Measurements from ENCODE around the gene CFAP61. TPM values are rescaled to one million over a fixed set of nuclear protein-coding genes. Genes with fewer than 3 reads are reported as not detected.

CFAP61 gene
- total RNA-seq, 1 donor from 2014 or later, result not detected

DNA sequence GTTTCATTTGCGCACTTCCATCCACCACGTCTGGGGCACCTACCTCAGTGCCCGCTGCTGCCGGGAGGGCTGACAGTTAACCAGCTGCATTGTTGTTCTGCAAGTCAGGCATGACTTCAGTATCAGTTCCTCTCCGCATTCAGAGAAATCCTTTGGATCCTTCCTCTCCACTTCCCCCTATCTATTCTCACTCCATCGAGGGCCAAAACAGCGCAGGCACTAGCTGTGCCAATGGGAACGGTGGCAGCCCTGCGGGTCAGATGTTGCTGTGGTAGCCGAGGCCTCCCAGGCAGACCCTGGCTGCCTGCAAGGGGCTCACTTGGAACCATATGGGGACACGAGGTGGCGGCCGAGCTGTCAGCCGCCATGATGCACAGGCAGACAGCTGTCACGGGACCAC lies 251.4 kb downstream of the CFAP61 start:
- no peaks in the 10 kb centered on the region for H3K4me1 Mint-ChIP-seq (ENCODE audit: low read depth, unreplicated experiment)
- Histone ChIP-seq H3K4me1 (ENCODE audit: insufficient read depth, low read length) (no peaks in the 10 kb centered on the region), H3K27ac (ENCODE audit: low read depth, low read length) (no peak overlapping the region), H3K4me3 (ENCODE audit: insufficient read depth, low read depth, low read length) (no peak overlapping the region), H3K79me2 (ENCODE audit: insufficient read depth, low read length) (no peaks in the 10 kb centered on the region), H3K9ac (ENCODE audit: low read length) (no peak overlapping the region), H3K36me3 (ENCODE audit: insufficient read depth, low read length) (no peaks in the 10 kb centered on the region), H3K4me2 (ENCODE audit: low read length) (no peak overlapping the region), H4K20me1 (ENCODE audit: insufficient read depth, low read length) (no peaks in the 10 kb centered on the region), H3K9me3 (ENCODE audit: insufficient read depth, low read depth, low read length) (no peaks in the 10 kb centered on the region), H2AFZ (ENCODE audit: low read depth, low read length) (no peak overlapping the region), H3K27me3 (ENCODE audit: insufficient read depth, low read length) (no peaks in the 10 kb centered on the region)
- no peak overlapping the region for H3K27ac Mint-ChIP-seq (ENCODE audit: unreplicated experiment)
- DNase-seq (ENCODE audit: low read depth), result no peak
- no peak for TF ChIP-seq EZH2 (IDR thresholded peaks at IDR 0.05; ENCODE audit: insufficient read depth, low read length)
- no peak for TF ChIP-seq CTCF (IDR thresholded peaks at IDR 0.05; ENCODE audit: insufficient read depth, low read depth, low read length)
- no peak overlapping the region for H3K4me3 Mint-ChIP-seq (ENCODE audit: unreplicated experiment)
- no peaks in the 10 kb centered on the region for H3K9me3 Mint-ChIP-seq (ENCODE audit: unreplicated experiment)
- H3K36me3 Mint-ChIP-seq (ENCODE audit: low read depth, unreplicated experiment), result no peaks in the 10 kb centered on the region
- no peaks in the 10 kb centered on the region for H3K27me3 Mint-ChIP-seq (ENCODE audit: low read depth, unreplicated experiment)
- FAIRE-seq, result no peak

DNA sequence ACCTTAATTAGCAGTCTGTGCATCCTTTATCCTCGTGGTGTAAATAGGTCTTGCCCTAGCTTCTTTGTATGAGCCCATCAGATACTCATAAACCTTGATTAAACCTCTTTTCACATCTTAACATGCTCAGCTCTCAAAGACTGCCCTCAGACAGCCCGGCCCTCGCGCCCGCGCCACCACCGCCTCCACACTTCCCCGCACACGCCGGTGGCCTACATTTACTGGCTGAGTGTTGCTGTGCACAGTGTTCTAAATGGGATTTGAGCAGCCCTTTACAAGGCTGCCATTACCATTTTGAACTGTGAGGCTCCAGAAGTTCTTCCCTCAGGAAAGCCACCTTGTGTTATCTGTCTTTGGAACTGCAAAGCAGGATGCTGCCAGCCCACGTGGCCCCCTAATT lies 252.6 kb downstream of the CFAP61 start:
- Histone ChIP-seq H3K9ac (ENCODE audit: low read length) (no peak overlapping the region), H3K4me2 (ENCODE audit: low read length) (no peak overlapping the region), H3K4me3 (ENCODE audit: insufficient read depth, low read depth, low read length) (no peak overlapping the region), H3K9me3 (ENCODE audit: insufficient read depth, low read depth, low read length) (no peaks in the 10 kb centered on the region), H3K27ac (ENCODE audit: low read depth, low read length) (no peak overlapping the region), H3K36me3 (ENCODE audit: insufficient read depth, low read length) (no peaks in the 10 kb centered on the region), H2AFZ (ENCODE audit: low read depth, low read length) (no peak overlapping the region), H4K20me1 (ENCODE audit: insufficient read depth, low read length) (no peaks in the 10 kb centered on the region), H3K4me1 (ENCODE audit: insufficient read depth, low read length) (no peaks in the 10 kb centered on the region), H3K79me2 (ENCODE audit: insufficient read depth, low read length) (no peaks in the 10 kb centered on the region), H3K27me3 (ENCODE audit: insufficient read depth, low read length) (no peaks in the 10 kb centered on the region)
- H3K27ac Mint-ChIP-seq (ENCODE audit: unreplicated experiment), result no peak overlapping the region
- H3K36me3 Mint-ChIP-seq (ENCODE audit: low read depth, unreplicated experiment), result no peaks in the 10 kb centered on the region
- FAIRE-seq (no peak), DNase-seq (ENCODE audit: low read depth) (no peak)
- no peaks in the 10 kb centered on the region for H3K4me1 Mint-ChIP-seq (ENCODE audit: low read depth, unreplicated experiment)
- no peak for TF ChIP-seq CTCF (IDR thresholded peaks at IDR 0.05; ENCODE audit: insufficient read depth, low read depth, low read length)
- TF ChIP-seq EZH2 (IDR thresholded peaks at IDR 0.05; ENCODE audit: insufficient read depth, low read length), result no peak
- no peaks in the 10 kb centered on the region for H3K27me3 Mint-ChIP-seq (ENCODE audit: low read depth, unreplicated experiment)
- H3K9me3 Mint-ChIP-seq (ENCODE audit: unreplicated experiment), result no peaks in the 10 kb centered on the region
- no peak overlapping the region for H3K4me3 Mint-ChIP-seq (ENCODE audit: unreplicated experiment)

DNA sequence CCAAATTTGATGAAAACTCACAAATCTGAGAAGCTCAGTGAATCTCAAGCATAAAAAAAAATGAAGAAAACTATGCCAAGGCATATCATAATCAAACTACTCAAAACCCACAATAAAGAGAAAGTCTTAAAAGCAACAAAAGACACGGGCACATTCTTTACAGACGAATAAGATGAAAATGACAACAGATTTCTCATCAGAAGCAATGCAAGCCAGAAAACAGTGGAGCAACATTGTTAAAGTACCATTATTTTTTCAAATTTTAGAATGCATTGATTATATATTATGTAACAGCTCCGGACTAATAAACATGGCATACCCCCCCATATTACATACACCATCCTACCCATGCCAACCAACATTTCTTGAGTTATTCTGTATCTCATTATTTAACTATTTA lies 260.2 kb downstream of the CFAP61 start:
- H3K36me3 ChIP-seq (ENCODE audit: insufficient read depth, low read length), result no peaks in the 10 kb centered on the region
- H4K20me1 ChIP-seq (ENCODE audit: insufficient read depth, low read length), result no peaks in the 10 kb centered on the region
- peaks cover 2% of the 10 kb centered on the region for H3K9me3 Mint-ChIP-seq (ENCODE audit: unreplicated experiment)
- H2AFZ ChIP-seq (ENCODE audit: low read depth, low read length), result no peak overlapping the region
- H3K27me3 Mint-ChIP-seq (ENCODE audit: low read depth, unreplicated experiment), result peaks cover 4% of the 10 kb centered on the region
- FAIRE-seq, result no peak
- no peak overlapping the region for H3K4me3 ChIP-seq (ENCODE audit: insufficient read depth, low read depth, low read length)
- H3K4me1 Mint-ChIP-seq (ENCODE audit: low read depth, unreplicated experiment), result no peaks in the 10 kb centered on the region
- no peak overlapping the region for H3K27ac Mint-ChIP-seq (ENCODE audit: unreplicated experiment)
- TF ChIP-seq CTCF (IDR thresholded peaks at IDR 0.05; ENCODE audit: insufficient read depth, low read depth, low read length) (no peak), EZH2 (IDR thresholded peaks at IDR 0.05; ENCODE audit: insufficient read depth, low read length) (no peak)
- no peaks in the 10 kb centered on the region for H3K9me3 ChIP-seq (ENCODE audit: insufficient read depth, low read depth, low read length)
- no peaks in the 10 kb centered on the region for H3K79me2 ChIP-seq (ENCODE audit: insufficient read depth, low read length)
- no peaks in the 10 kb centered on the region for H3K27me3 ChIP-seq (ENCODE audit: insufficient read depth, low read length)
- H3K4me3 Mint-ChIP-seq (ENCODE audit: unreplicated experiment), result no peak overlapping the region
- no peak overlapping the region for H3K9ac ChIP-seq (ENCODE audit: low read length)
- H3K4me2 ChIP-seq (ENCODE audit: low read length), result no peak overlapping the region
- H3K4me1 ChIP-seq (ENCODE audit: insufficient read depth, low read length), result no peaks in the 10 kb centered on the region
- no peak for DNase-seq (ENCODE audit: low read depth)
- H3K36me3 Mint-ChIP-seq (ENCODE audit: low read depth, unreplicated experiment), result no peaks in the 10 kb centered on the region
- H3K27ac ChIP-seq (ENCODE audit: low read depth, low read length), result no peak overlapping the region

Measured in astrocyte (in vitro differentiated cells and primary cell).